HPDE6-E6E7 (cell line): Measurements from ENCODE around the gene SURF6.
A peak's percentile ranks its signal among the peaks of the same experiment; 100 is the strongest.
"Not testable (repeated sequence)": the region's sequence is repeated elsewhere in the genome, so short reads cannot be mapped to it uniquely, and the experiment has no call there.

Experiments used
- DNase-seq: peaks from one replicate; pipeline ENCODE4 v3.0.0; 2011; ENCODE audit warnings: missing footprints; ENCODE audit errors: extremely low spot score

SURF6 gene

DNA sequence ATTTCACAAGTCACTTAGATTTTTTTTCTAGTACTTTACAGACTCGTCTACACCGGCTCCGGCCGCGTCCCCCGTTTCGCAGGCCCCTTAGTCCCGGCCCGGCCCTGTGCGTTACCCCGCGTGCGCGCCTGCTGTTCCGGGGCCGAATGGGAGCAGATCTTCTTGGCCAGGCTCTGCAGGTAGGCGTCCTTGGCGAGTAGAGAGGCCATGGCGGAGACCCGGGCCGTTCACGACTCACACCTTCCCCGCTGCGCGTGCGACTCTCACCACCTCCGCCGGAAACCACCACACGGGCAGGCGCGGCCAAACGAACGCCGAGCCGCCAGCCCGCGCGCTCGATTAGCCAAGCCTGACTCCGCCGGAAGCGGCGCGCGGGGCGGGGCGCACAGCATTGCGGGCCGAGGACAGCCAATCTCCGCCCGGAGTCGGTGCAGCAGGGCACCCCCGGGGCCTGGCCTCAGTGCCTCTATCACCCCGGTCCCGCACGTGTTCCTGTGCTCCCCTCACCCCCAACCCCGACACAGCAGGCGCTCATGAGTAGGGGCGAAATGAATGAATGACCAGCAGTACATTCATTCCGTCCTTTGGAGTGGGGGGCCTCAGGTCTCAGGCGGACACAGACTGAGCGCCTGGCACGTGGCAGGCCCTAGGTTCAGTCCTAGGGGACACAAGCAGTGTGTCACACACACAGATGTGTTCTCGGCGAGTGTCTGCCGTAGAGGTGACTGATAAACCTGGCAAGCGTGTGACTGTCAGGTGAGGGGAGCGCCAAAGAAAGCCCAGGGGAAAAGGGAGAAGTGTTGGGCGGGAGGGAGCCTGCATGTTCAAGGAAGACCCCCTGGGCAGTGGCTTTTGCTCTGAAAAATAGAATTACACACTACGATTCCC is at the start of gene SURF6:
SURF6 (minus strand) TSS at position 265 of the 888 bp plus-strand sequence; CDS start at position 209, 56 bp downstream.
- DNase-seq: peak; percentile 84

GRCh38 chr9:133385452-133385851 is 49.5 kb upstream of the SURF6 start:
- DNase-seq: no peak

DNA sequence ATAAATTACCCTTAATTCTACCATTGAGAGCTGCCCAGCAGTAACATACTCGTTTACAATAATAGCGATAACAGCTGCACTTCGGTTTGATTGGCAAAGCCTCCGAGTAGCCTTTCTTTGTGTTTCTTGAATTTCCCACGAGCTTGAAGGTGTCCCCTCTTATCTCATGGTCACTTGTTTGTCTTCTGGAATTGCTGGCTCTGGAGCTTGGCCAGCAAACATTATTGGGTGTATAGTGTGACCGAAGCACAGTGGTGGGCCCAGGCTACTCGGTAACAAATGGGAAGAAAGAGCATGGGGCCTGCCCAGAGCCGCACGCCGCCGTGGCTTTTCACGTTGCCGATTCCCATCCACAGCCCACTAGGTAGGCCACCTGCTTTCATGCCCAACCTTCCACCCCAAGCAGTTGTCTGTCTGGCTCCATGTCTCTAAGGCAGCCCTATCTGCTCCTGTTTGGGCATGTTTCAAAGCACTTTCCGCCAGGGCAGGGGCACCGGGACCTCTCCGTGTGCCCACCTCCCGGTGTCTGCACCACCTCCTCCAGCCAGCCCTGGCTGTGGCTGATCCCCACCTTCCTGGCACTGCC is 48.8 kb upstream of the SURF6 start:
- DNase-seq: no peak

- DNase-seq: no peak
Observed at GRCh38 chr9:133383438-133383837, 47.5 kb upstream of the SURF6 start.

DNA sequence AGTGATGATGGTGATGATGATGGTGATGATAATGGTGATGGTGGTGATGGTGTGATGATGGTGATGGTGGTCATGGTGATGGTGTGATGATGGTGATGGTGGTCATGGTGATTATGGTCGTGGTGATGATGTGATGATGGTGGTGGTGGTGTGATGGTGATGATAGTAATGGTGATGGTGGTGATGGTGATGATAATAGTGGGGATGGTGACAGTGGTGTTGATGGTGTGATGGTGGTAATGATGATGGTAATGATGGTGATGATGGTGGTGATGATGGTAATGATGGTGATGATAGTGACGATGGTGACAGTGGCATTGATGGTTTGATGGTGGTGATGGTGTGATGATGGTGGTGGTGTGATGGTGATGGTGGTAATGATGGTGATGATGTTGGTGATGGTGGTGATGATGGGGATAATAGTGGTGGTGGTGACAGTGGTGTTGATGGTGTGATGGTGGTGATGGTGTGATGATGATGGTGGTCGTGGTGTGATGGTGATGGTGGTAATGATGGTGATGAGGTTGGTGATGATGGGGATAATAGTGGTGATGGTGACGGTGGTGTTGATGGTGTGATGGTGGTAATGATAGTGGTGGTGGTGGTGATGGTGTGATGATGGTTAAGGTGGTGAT is 46.6 kb upstream of the SURF6 start:
- DNase-seq: no peak

DNA sequence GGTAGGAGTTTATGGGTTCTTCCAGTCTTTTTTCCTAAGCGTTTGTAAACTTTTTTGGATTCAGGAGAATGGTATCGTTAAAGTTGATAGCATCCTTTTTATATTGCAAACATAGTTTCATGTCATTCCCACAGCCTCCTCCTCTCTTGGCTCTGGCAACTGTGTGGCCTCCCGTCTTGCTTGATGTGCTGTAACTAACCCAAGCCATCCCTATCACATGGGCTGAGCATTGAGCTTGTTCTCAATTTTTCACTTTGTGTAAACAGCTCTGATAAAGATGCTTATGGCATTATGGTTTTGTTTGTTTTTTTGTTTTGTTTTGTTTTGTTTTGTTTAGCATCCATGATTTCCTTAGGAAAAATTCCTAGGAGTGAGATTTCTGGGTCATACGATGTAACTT is 44.7 kb upstream of the SURF6 start:
- no peak for DNase-seq

DNA sequence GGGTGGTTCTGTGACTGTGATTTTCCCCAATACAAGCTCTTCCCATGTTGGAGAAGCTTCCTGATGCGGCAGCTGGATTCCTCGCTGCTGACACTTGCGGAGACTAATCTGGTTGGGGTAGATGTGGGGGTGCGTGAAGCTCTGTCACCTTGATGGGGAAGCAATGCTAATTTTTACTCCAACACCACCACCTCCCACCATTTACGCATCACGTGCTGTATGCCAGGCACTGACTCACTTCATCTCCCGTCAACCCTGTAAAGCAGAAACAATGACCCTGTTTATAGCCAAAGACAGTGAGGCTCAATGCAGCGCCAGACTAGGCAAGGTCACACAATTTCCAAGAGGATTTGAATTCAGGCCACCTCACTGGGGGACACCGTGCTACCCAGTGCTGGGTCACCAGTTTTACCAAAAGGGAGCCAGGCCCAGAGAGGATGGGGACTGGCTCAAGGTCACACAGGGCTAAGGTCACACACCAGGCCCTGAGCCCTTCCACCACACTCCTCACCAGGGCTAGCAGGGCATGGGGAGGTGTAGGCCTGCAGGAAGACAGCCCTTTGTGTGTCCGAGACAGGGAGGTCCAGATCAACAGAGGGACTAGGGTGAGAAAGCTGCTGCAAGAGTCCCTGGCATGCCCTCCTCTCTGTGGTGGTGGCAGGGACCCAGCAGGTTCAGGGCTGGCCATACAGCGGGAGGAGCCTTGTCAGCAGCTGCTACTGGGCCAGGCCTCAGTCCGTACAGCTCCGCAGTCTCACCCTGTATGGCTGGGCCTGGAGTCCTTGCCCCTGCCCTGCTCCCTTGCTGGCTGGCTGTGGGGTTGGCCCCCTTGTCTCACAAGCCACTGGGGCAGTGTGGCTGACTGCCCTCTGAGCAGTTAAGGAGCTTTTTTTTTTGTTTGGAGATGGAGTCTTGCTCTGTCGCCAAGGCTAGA is 43.4 kb upstream of the SURF6 start:
- no peak for DNase-seq

DNA sequence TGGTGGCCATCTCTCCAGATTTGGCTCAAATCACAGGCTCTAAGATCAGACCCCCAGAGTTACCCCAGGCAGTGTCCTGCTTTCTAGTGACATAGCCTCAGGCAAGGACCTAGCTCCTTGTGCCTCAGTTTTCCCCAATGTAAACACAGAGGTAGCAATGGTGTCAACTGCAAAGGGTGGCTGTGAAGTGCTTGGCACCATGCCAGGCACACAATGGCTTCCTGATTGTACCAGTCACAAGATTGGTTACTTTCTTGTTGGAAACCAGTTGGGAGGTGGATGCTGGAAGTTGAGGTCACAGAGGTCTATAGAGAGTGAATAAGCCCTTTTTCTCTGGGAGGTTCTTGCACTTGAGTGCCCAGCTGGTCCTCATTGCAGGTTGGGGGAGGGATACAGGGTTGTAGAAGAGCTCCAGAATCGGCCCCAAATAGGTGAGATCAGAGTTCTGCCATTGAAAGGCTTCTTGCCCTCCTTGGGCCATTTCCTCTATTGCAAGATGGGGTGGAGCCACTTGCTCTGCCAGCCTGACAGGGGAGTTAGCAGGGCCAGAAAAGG is 42.5 kb upstream of the SURF6 start:
- no peak for DNase-seq

DNA sequence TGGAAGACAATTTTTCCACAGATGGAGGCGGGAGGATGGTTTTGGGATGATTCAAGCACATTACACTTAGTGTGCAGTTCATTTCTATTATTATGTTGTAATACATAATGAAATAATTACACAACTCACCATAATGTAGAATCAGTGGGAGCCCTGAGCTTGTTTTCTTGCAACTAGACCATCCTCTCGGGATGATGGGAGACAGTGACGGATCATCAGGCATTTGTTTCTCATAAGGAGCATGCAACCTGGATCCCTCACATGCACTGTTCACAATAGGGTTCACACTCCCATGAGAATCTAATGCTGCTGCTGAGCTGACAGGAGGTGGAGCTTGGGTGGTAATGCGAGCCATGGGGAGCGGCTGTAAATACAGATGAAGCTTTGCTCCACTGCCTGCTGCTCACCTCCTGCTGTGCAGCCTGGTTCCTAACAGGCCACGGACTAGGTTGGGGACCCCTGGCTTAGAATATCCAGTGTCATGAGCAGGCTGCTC is 41.8 kb upstream of the SURF6 start:
- no peak for DNase-seq

DNA sequence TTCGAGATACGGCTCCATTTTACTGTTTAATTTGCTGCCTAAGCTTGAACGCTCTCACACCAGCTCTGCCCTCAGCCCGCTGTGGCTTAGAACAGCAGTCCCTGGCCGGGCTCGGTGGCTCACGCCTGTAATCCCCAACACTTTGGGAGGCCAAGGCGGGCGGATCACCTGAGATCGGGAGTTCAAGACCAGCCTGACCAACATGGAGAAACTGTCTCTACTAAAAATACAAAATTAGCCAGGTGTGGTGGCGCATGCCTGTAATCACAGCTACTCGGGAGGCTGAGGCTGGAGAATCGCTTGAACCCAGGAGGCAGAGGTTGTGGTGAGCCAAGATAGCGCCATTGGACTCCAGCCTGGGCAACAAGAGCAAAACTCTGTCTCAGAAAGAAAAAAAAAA is 41.3 kb upstream of the SURF6 start:
- not testable (repeated sequence) for DNase-seq

- peak; percentile 99 for DNase-seq
Observed at GRCh38 chr9:133375724-133376654, 40.0 kb upstream of the SURF6 start, which contains the start of the genes STKLD1 and SURF4. TSS of gene STKLD1 (plus strand) at chr9:133376366. CDS start at chr9:133376474, 108 bp downstream. TSS of gene SURF4 (minus strand) at chr9:133376060. CDS start at chr9:133375969, 91 bp downstream.

GRCh38 chr9:133375116-133375723 is 39.2 kb upstream of the SURF6 start:
- DNase-seq: peak; percentile 35

DNA sequence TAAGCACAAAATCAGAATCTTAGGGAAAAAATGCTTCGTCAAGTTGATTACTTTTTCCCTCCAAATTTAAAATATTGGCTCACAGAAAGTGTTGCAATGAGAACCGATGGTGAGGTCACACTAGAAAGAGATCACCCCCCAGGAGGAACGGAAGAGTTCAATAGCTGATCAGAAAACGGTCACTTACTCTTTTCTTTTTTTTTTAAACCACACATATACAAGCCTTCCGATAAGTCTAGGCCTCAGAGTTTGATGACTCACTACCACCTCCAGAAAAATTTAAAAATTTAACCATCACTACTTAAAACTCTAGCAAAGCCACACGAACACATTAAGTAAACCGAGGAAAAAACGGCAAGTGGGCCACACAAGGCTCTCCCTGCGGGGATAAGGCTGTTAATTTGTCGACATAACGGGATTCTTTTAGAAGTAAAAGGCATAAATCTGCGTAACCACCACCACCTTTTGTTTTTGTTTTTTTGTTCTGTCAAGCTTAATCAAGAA is 38.7 kb upstream of the SURF6 start:
- DNase-seq: no peak

GRCh38 chr9:133372144-133372543 is 36.2 kb upstream of the SURF6 start:
- no peak for DNase-seq

- DNase-seq: no peak
Observed at GRCh38 chr9:133371261-133371711, 35.3 kb upstream of the SURF6 start.

DNA sequence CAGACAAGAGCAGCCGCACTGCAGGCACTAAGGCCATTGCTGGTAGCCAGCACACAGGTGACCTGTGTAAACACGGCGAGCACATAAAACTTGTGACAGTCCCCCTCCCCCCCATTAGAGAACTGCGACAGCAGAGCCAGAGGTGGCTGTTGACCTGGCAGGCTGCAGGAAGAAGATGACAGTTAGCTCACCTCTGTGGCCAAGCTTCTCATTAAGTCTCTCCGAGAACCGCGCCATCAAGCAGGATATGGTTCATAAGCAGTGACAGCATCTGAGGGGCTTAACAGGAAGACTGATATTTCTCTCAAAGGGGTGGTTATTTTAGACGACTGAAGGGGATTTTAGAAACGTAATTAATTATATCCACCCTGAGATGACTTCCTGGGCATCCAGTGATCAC is 34.7 kb upstream of the SURF6 start:
- no peak for DNase-seq

- no peak for DNase-seq
Observed at GRCh38 chr9:133369933-133370332, 33.9 kb upstream of the SURF6 start.

GRCh38 chr9:133369422-133369821 is 33.4 kb upstream of the SURF6 start:
- no peak for DNase-seq

DNA sequence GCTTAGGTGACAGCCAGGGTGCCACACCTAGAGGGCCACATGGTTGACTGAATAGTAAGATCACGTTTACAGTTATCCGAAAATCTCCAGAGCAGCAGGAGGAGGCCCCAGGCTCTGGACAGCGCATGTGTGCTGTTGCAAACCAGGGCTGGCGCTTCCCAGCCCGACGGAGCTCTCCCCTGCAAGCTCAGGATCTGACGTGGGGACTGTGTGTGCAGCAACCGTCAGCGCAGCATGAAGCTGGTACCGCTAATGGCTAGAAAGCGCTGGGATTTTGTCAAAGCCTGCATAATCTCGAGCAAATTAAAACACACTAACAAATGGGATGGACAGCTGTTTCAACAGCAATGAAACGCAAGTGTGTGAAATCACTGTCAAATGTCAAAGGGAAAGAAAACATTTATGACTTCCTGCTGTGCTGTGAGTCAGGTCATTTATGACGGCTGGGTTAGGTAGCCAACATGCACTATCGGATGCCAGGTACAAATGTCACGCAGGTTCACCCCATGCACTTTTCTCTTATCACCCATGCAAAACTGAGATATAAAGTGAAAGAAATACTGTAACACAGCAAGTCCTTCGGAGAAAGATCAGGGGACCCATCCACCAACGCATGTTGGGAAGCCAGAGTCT is 32.4 kb upstream of the SURF6 start:
- DNase-seq: no peak
